GM18508 (cell line): Measurements from ENCODE around the gene PGC.

Experiments
- ATAC-seq: cut with Tn5 transposase; IDR thresholded peaks from one replicate; pipeline ENCODE4 v1.9.1; 2021; ENCODE audit warnings: moderate number of reproducible peaks; ENCODE audit not compliant: insufficient read depth, unreplicated experiment

Gene PGC

GRCh38 chr6:41702771-41703494 is 44.3 kb downstream of the PGC start:
- no peak for ATAC-seq

DNA sequence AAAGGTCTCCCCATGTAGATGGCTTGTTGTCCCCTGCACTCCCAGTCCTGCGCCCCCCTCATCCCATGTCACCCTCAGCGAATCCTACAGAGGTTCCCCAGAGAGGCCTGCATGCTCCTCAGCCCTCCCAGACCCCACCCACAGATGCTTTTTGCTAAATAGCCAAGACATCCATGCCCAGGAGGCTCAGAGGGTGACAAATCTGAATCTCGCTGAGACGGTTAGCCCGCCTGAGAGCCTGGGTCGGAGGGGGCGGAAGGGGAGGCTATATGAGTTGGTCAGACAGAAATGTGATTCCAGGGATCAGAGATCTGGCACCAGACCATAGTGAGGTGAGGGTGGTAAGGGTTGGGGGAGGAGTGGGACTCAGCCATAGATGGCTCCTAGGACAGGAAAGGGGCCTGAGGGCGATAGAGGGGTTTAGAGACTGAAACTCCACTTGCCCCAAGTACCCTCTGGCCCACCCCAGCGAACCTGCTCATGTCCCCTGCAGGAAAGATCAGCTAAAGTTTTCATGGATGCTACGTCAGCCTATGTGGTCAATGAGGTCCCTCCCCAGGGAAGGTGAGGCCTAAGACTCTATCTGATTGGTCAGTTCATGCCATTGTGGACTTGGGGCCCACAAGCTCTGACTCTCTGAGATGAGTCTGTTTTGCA is 45.0 kb downstream of the PGC start:
- no peak for ATAC-seq

- ATAC-seq: no peak
These were observed 46.5 kb downstream of the PGC start for GRCh38 chr6:41700463-41701347.

DNA sequence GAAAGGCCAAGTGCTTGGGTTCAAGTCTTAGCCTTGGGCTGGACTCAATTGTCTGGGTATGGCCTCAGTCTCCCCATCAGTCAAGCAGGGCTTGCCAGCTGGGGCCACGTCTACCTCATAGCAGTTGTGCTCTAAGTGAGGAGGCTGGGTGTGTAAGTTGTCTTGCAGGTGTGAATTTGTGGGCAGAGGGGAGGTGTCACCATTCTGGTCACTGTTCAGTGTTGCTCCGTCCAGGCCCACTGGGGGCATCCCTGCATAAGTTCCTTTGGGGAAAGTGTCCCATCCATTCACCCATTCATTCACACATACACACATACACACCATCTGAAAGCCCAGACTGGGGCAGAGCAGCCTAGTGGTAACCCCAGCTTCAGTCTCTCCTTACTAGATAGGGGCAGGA is 48.1 kb downstream of the PGC start:
- no peak for ATAC-seq

DNA sequence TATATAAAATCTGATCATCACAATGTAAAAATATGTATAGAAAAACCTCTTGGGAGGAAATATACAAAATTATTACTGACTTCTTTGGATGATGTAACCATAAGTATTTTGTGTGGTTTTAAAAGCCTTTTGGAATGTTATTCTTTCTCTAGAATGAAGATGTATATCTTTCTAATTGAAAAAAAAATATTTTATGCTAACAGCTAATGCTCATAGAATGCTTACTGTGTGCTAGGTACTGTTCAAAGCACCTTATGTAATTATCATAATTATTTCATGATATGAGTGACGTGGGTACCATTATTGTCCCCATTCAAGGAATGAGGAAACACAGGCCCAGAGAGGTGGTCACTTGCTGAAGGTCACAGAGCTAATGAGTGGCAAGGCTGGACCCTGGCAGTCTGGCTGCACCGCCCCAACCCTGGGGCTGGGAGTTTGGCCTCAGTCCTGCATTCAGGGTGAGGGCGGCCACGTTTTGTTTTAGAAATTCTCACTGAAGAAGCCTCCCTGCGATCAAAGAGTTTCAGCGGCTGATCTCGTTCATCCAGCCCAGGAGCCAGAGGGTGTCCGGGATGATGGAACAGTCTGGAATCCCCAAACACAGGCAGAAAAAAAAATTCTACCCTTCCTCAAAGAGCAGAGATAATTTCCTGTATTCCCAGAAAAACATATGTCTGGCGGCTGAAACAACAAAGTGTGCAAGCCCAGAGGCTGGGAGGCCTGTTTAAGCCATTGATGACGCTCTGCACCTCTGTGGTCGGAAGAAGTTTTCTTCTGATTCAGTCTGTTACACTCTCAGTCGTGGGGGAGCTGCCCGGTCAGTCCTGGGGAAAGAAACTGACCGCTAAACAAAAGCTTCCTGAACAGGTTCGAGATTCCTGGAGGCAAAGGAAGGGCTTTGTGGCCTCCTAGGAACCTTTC is 49.1 kb downstream of the PGC start:
- no peak for ATAC-seq

- ATAC-seq: no peak
These were observed 50.4 kb downstream of the PGC start for GRCh38 chr6:41696788-41697187.

DNA sequence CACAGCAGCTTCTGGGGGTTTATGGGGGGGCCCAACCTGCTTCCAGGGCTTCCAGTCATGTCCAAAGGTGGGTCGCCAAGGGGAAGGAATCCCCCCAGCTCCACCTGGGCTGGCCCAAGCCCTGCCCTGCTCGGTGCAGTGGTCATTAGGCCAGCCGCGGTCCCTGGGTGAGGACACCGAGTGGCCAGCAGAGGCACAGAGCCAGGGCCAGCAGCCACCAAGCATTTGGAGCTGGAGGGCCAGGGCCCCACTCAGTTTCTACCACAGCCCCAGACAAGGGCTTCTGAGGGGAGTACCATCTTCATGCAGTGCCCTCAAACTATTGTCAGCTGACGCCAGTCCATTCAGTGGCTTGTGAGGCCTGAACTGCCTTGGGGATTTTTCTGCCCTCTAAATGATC is 51.4 kb downstream of the PGC start:
- no peak for ATAC-seq

- ATAC-seq: no peak
These were observed 52.2 kb downstream of the PGC start for GRCh38 chr6:41694815-41695526.

DNA sequence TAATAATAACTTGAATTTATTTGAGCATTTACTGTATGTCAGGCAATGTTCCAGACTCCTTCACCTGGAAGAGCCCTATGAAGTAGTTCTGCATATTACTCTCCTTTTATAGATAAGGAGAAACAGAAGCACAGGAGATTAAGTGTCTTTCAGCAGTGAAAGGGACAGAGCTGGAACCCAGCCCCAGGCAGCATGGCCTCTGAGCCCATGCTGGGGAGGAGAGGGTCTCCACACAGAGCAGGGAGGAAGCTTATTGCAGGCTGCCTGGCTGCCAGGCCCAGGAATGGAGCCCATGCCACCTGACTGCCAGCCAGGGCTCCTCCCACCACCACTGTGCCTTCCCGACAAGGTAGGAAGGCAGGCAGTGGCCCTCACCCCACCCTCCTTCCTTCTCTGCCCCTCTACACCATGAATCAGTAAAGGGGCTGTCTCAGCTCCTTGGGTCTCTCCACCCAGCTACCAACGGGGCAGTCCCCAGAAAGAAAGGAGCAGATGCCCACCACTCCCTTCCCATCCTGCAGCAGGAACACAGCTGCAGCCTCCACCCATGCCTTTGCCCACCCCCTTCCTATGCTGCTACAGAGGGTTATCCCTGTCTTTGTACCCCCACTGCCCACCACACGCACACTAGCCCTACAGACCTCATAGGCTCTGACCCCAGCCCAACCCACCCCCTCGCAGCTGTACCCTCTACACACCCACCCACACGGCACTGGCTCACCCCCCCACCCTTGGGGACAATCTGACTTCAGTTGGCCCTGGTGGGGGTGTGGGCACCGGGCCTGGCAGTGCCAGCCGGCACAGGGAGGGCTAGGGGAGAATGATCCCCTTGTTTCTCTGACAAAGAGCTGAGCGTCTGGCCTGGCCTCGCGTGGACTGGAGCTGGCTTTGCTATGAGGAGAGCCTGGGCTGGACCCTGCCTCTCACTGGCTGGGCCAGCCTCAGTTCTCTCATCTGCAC is 53.6 kb downstream of the PGC start:
- ATAC-seq: no peak

DNA sequence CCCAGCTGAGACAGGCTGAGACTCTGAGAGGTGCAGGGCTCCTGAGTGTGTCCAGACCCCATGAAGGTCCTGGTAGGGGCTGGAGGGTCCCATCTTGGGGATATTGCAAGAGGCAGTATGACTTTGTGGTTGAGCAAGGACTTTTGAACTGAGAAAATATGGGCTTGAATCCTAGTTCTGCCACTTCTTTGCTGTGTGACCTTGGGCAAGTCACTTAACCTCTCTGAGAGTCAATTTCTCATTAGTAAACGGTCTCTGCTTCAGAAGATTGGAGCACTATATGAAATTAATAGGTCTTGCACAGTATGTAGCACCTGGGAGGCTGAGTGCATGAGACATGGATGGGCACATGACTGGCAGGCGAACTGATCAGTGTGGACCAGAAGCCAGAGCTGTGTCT is 54.5 kb downstream of the PGC start:
- ATAC-seq: no peak

DNA sequence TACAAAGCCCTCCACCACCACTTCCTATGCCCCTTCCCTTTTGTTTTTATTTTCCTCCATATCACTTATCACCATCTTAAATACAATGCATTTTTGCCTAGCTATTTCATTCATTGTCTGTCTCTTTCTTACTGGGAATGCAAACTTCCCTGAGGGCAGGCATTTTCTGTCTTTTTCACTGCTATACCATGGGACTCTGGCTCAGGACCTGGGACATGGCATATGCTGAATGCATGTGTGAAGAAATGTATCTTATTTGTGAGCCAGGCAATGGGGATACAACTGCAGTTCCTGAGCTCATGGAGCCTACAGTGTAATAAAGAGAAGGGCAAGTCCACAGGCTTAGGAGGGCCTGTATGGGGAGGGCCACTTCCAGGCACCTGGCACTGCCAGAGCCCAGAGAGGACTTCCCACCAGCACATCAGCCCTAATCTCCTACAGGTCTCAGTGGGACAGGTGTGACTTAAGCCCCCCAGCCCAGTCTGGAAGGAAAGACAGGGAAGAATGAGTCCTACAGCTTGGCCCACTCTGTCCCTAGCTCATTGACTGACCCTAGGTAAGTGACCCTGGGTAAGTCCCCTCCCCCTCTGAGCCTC is 55.0 kb downstream of the PGC start:
- ATAC-seq: no peak

DNA sequence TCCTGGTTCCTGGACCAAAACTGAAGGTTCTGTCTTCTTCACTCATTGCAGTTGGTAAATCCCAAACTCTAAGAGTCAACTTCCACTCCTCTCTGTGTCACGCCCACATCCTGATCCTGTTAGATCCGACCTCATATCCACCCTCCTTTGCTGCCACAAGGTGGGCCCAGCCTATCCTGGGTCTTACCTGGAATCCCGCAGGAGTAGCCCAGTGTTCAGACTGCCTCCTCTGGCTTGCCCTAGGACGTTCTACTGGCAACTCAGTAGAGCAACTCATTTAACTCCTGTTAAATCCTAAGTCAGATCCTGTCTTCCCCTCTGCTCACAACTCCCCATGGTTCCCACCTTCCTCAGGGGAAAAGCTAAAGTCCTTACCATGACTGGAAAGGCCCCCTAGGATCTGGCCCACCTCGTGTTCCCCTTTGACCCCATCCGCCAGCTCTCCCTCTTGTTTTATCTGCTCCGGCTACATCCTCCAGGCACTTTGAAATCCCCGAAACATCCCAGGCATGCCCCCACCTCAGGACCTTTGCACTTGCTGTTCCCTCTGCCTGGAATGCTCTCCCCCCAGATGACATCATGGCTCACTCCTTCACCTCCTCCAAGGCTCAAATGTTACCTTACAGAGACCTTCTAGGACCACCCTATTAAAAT is 55.6 kb downstream of the PGC start:
- no peak for ATAC-seq

GRCh38 chr6:41690541-41691330 is 56.5 kb downstream of the PGC start:
- ATAC-seq: no peak

- no peak for ATAC-seq
These were observed 57.8 kb downstream of the PGC start for GRCh38 chr6:41689171-41690008.

DNA sequence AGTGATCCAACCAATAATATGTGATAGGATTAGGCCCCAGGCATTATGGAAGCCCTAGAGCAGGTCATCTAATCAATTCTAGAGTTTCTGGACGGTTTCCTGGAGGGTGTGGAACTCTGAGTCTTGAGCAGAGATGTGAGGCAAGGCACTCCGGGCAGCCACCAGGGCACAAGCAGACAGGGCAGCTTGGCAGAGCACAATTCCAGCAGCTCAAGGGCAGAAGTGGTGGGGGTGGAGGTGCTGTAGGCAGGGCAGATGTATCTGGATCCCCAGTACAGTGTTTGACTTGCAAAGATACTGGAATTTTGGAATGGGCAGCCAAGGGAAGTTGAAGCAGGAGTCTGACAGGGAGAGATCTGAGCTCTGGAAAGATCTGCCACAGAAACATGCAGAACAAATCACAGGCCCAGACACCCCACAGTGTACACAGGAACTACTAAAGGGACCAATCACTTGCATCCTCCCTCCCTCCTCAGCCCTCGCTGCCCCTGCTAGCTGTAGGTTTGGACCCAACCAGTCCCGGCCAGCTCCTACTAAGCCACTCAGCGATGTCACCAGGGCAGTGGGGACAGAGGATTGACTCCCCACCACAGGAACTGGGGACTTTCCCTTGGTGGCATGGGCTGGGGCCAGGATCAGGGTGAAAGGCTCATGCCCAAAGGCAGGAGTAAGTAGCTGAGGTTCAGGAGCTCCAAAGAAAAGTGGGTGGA is 58.8 kb downstream of the PGC start:
- ATAC-seq: no peak
